T-cell (primary cell): ENCODE measurements around the gene ANKRD22. TPM values are rescaled to one million over a fixed set of nuclear protein-coding genes. Genes with fewer than 3 reads are reported as not detected.
A peak's percentile ranks its signal among the peaks of the same experiment; 100 is the strongest.
"Not testable (repeated sequence)": the region's sequence is repeated elsewhere in the genome, so short reads cannot be mapped to it uniquely, and the experiment has no call there.

Experiments
- ATAC-seq, 4 experiments: fragments of 200-7000 bp in 3 of 4; fragments of 150-1000 bp in 1 of 4; cut with Tn5 transposase; replicated peaks in 1 of 4; 1 replicate in 3 of 4; 2 replicates in 1 of 4; pipeline ENCODE4 v1.10.0; 2021; ENCODE audit warnings: moderate library complexity in 3 of 4, mild to moderate bottlenecking in 2 of 4, moderate number of reproducible peaks in 1 of 4
- CTCF ChIA-PET, 2 donors: fragments of 300-600 bp; sonication (Branson Sonifier 250); formaldehyde crosslinking; loops; one replicate each; lab custom pipeline; 2022; ENCODE audit warnings: antibody characterized with exemption in 2 of 2; lab: Charles Lee
- POLR2A ChIA-PET, 2 donors: fragments of 300-600 bp; sonication (Branson Sonifier 250); formaldehyde crosslinking; loops; one replicate each; lab custom pipeline; 2022; ENCODE audit warnings: antibody characterized with exemption in 2 of 2; lab: Charles Lee
- DNase-seq, 35 experiments: peaks; one replicate each; pipeline versions ENCODE4 v3.0.0 to v3.0.0-alpha.2; 2013 to 2023
- H3K27ac ChIP-seq: one replicate; pipeline ENCODE4 v1.5.1; 2013; ENCODE audit warnings: low read length
- H3K27me3 ChIP-seq, 2 experiments: replicated peaks in 1 of 2; 1 replicate in 1 of 2; 2 replicates in 1 of 2; pipeline versions ENCODE4 v1.6.1 to v1.7.0; 2013; ENCODE audit warnings: low read length in 1 of 2, mixed read lengths in 1 of 2; ENCODE audit not compliant: control insufficient read depth in 2 of 2, insufficient read depth in 2 of 2; ENCODE audit errors: extremely low read depth in 1 of 2
- H3K36me3 ChIP-seq, 2 donors: 1 replicate in 1 of 2; 2 replicates in 1 of 2; pipeline versions ENCODE4 v1.6.1 to v1.7.0; 2013; ENCODE audit warnings: low read length in 1 of 2; ENCODE audit not compliant: control insufficient read depth in 2 of 2, insufficient read depth in 1 of 2; ENCODE audit errors: extremely low read depth in 1 of 2
- H3K4me1 ChIP-seq, 2 experiments: 1 replicate in 1 of 2; 2 replicates in 1 of 2; pipeline versions ENCODE4 v1.6.1 to v1.7.0; 2013; ENCODE audit warnings: low read length in 2 of 2, mixed read lengths in 1 of 2; ENCODE audit not compliant: insufficient read depth in 2 of 2, control insufficient read depth in 1 of 2; ENCODE audit errors: extremely low read depth in 1 of 2
- H3K4me3 ChIP-seq, 2 donors: 1 replicate in 1 of 2; 2 replicates in 1 of 2; pipeline versions ENCODE4 v1.5.1 to v1.7.0; 2013; ENCODE audit warnings: mild to moderate bottlenecking in 2 of 2, low read length in 1 of 2, moderate library complexity in 1 of 2; ENCODE audit not compliant: control insufficient read depth in 1 of 2; ENCODE audit errors: extremely low read depth in 1 of 2
- H3K9me3 ChIP-seq: 2 replicates; pipeline ENCODE4 v1.7.0; 2013
- H3K27ac Mint-ChIP-seq, 2 donors: one replicate each; pipeline ENCODE4 v1.8.0; 2020 to 2021; ENCODE audit warnings: mild to moderate bottlenecking in 2 of 2, mixed read lengths in 2 of 2
- H3K27me3 Mint-ChIP-seq, 2 donors: one replicate each; pipeline ENCODE4 v1.8.0; 2021 to 2022; ENCODE audit warnings: mixed read lengths in 2 of 2
- H3K36me3 Mint-ChIP-seq: one replicate; pipeline ENCODE4 v1.8.0; 2021; ENCODE audit warnings: mixed read lengths
- H3K4me1 Mint-ChIP-seq, 3 donors: one replicate each; pipeline ENCODE4 v1.8.0; 2020 to 2022; ENCODE audit warnings: mixed read lengths in 3 of 3, mild to moderate bottlenecking in 1 of 3
- H3K4me3 Mint-ChIP-seq, 3 donors: one replicate each; pipeline ENCODE4 v1.8.0; 2020 to 2022; ENCODE audit warnings: mild to moderate bottlenecking in 3 of 3, mixed read lengths in 3 of 3, moderate library complexity in 3 of 3
- H3K9me3 Mint-ChIP-seq, 3 donors: one replicate each; pipeline ENCODE4 v1.8.0; 2020 to 2022; ENCODE audit warnings: mixed read lengths in 3 of 3
- WGBS: methylation state at CpG from one replicate; pipeline ENCODE4 v1.1.5; 2013; ENCODE audit warnings: missing lambda C conversion rate; ENCODE audit not compliant: insufficient coverage; 5-methylcytosine and 5-hydroxymethylcytosine counted together
- total RNA-seq, 35 experiments: library from RNA in 6 of 35; stranded (reverse) in 6 of 35; fragments of 120-200 nt in 1 of 35; gene quantifications; one replicate each; pipeline versions ENCODE4 v1.2.1 to v1.2.4 and lab custom pipeline; 2013 to 2026

Gene ANKRD22
- total RNA-seq, 5 donors from 2014 or later (not counting 1 experiment from before 2014, with no cell fraction given), result not detected

- H3K27ac Mint-ChIP-seq, result no peak overlapping the region
Measured at GRCh38 chr10:88888810-88889445, 37.3 kb upstream of the ANKRD22 start.

GRCh38 chr10:88886557-88886956 is 34.9 kb upstream of the ANKRD22 start:
- ATAC-seq, result no peak
- CTCF ChIA-PET, result interaction anchor here (0.7 to 2.0 kb wide), 5 partner anchors 13 to 329 kb away, joined by 3 to 4 read pairs (median 3); no protein-coding TSS in a partner anchor
- POLR2A ChIA-PET, result interaction anchor here in 1 of 2 donors (0.6 kb wide), 1 partner anchor 49 kb away, joined by 4 read pairs; no protein-coding TSS in a partner anchor
- H3K27me3 Mint-ChIP-seq, result no peaks in the 10 kb centered on the region
- peaks cover 83 to 95% (median 87%) of the 10 kb centered on the region in 3 donors for H3K4me1 Mint-ChIP-seq
- H3K27ac ChIP-seq, result no peak overlapping the region
- H3K36me3 Mint-ChIP-seq, result peaks cover 6% of the 10 kb centered on the region
- H3K27ac Mint-ChIP-seq, result no peak overlapping the region
- H3K4me1 ChIP-seq, result peaks cover 15 to 40% of the 10 kb centered on the region in 2 experiments
- H3K9me3 Mint-ChIP-seq, result no peaks in the 10 kb centered on the region
- DNase-seq, result no peak
- no peak overlapping the region for H3K4me3 Mint-ChIP-seq
- no peaks in the 10 kb centered on the region for H3K36me3 ChIP-seq
- H3K9me3 ChIP-seq, result no peaks in the 10 kb centered on the region
- no peak overlapping the region for H3K4me3 ChIP-seq
- no peaks in the 10 kb centered on the region for H3K27me3 ChIP-seq

More at GRCh38 chr10:88888810-88889445, 37.3 kb upstream of the ANKRD22 start:
- H3K27ac ChIP-seq, result no peak overlapping the region
- Mint-ChIP-seq H3K4me3 (no peak overlapping the region), H3K4me1 (peaks cover 77 to 85% (median 78%) of the 10 kb centered on the region in 3 donors), H3K36me3 (no peaks in the 10 kb centered on the region), H3K27me3 (no peaks in the 10 kb centered on the region), H3K9me3 (no peaks in the 10 kb centered on the region)
- ATAC-seq, result no peak
- H3K27me3 ChIP-seq, result no peaks in the 10 kb centered on the region
- ChIA-PET POLR2A (no interaction called here), CTCF (interaction anchor here (0.6 to 1.5 kb wide), 4 partner anchors 12 to 281 kb away, joined by 3 to 8 read pairs (median 4); no protein-coding TSS in a partner anchor)
- no peak overlapping the region for H3K4me3 ChIP-seq
- H3K4me1 ChIP-seq, result peaks cover 18 to 24% of the 10 kb centered on the region in 2 experiments
- no peaks in the 10 kb centered on the region for H3K36me3 ChIP-seq
- DNase-seq, result no peak
- H3K9me3 ChIP-seq, result no peaks in the 10 kb centered on the region

- H3K4me1 ChIP-seq, result peaks cover 29 to 53% of the 10 kb centered on the region in 2 experiments
- H3K9me3 Mint-ChIP-seq, result no peaks in the 10 kb centered on the region
- ChIA-PET POLR2A (interaction anchor here (0.9 to 1.1 kb wide), 3 partner anchors 10 to 1065 kb away, joined by 3 to 4 read pairs (median 3); no protein-coding TSS in a partner anchor), CTCF (interaction anchor here in 1 of 2 donors (0.7 to 2.8 kb wide), 3 partner anchors 47 to 367 kb away, joined by 3 to 13 read pairs (median 3); no protein-coding TSS in a partner anchor)
- H3K4me3 Mint-ChIP-seq, result peak overlapping the region in 2 of 3 donors; percentile 50 to 97
- no peaks in the 10 kb centered on the region for H3K36me3 ChIP-seq
- H3K4me3 ChIP-seq, result no peak overlapping the region
- peak overlapping the region; percentile 39 to 70 for H3K27ac Mint-ChIP-seq
- DNase-seq, result peak in 1 of 35 experiments; percentile 35
- peak overlapping the region; percentile 50 for H3K27ac ChIP-seq
- no peaks in the 10 kb centered on the region for H3K9me3 ChIP-seq
- H3K36me3 Mint-ChIP-seq, result peaks cover 6% of the 10 kb centered on the region
- no CpG with 5 or more reads among the region's 2 CpGs for WGBS
- H3K4me1 Mint-ChIP-seq, result peaks cover 74 to 88% (median 81%) of the 10 kb centered on the region in 3 donors
- no peaks in the 10 kb centered on the region for H3K27me3 Mint-ChIP-seq
- no peak for ATAC-seq
- H3K27me3 ChIP-seq, result no peaks in the 10 kb centered on the region
Measured at GRCh38 chr10:88883448-88883809, 31.8 kb upstream of the ANKRD22 start.

- POLR2A ChIA-PET, H3K9me3 Mint-ChIP-seq, ATAC-seq, H3K27me3 ChIP-seq, H3K36me3 Mint-ChIP-seq, H3K27me3 Mint-ChIP-seq, H3K9me3 ChIP-seq, H3K4me3 ChIP-seq, DNase-seq, H3K36me3 ChIP-seq: not testable (repeated sequence)
- Mint-ChIP-seq H3K27ac (peak overlapping the region; percentile 70 to 94), H3K4me1 (peaks cover 74 to 88% (median 80%) of the 10 kb centered on the region in 3 donors), H3K4me3 (peak overlapping the region; percentile 97 to 98 (median 97))
- CTCF ChIA-PET, result interaction anchor here in 1 of 2 donors (1.3 to 2.8 kb wide), 2 partner anchors 47 to 50 kb away, joined by 3 to 13 read pairs; no protein-coding TSS in a partner anchor
- H3K4me1 ChIP-seq, result peaks cover 26 to 52% of the 10 kb centered on the region in 2 experiments
- H3K27ac ChIP-seq, result peak overlapping the region; percentile 50
- WGBS, result no CpG with 5 or more reads among the region's 8 CpGs
Measured at GRCh38 chr10:88882646-88883447, 31.2 kb upstream of the ANKRD22 start.

GRCh38 chr10:88881922-88882645 is 30.4 kb upstream of the ANKRD22 start:
- peak overlapping the region in 1 of 2 donors; percentile 87 for H3K4me3 ChIP-seq

More at GRCh38 chr10:88881922-88882645, 30.4 kb upstream of the ANKRD22 start:
- no peaks in the 10 kb centered on the region for H3K27me3 Mint-ChIP-seq
- no peaks in the 10 kb centered on the region for H3K9me3 Mint-ChIP-seq
- peaks cover 22 to 46% of the 10 kb centered on the region in 2 experiments for H3K4me1 ChIP-seq
- H3K36me3 Mint-ChIP-seq, result peaks cover 6% of the 10 kb centered on the region
- POLR2A ChIA-PET, result no interaction called here
- H3K27ac Mint-ChIP-seq, result peak overlapping the region; percentile 88 to 94
- H3K4me1 Mint-ChIP-seq, result peaks cover 74 to 81% (median 78%) of the 10 kb centered on the region in 3 donors
- ATAC-seq (no peak), DNase-seq (no peak)
- H3K36me3 ChIP-seq, result no peaks in the 10 kb centered on the region
- 74% methylated on average over 3 of the region's 5 CpGs for WGBS
- H3K27me3 ChIP-seq, result no peaks in the 10 kb centered on the region
- H3K27ac ChIP-seq, result no peak overlapping the region
- CTCF ChIA-PET, result interaction anchor here in 1 of 2 donors (0.7 to 2.8 kb wide), 4 partner anchors 42 to 51 kb away, joined by 3 to 13 read pairs (median 6); no protein-coding TSS in a partner anchor
- H3K9me3 ChIP-seq, result no peaks in the 10 kb centered on the region
- peak overlapping the region; percentile 97 to 98 (median 97) for H3K4me3 Mint-ChIP-seq
